H9 (cell line): ENCODE results near the gene MICU1. TPM values are rescaled to one million over a fixed set of nuclear protein-coding genes. Genes with fewer than 3 reads are reported as not detected.

Source experiments
- DNase-seq: peaks from one replicate; pipeline ENCODE4 v3.0.0-alpha.2; 2017
- H2AFZ ChIP-seq: one replicate; pipeline ENCODE4 v1.6.1; 2013; ENCODE audit warnings: mild to moderate bottlenecking, low read length, control low read depth, moderate library complexity
- H2AK5ac ChIP-seq: 2 replicates; pipeline ENCODE4 v1.6.1; 2013; ENCODE audit warnings: low read length, control low read depth, mixed read lengths; ENCODE audit not compliant: insufficient read length
- H2BK120ac ChIP-seq: one replicate; pipeline ENCODE4 v1.6.1; 2013; ENCODE audit warnings: low read depth, mild to moderate bottlenecking, low read length, control low read depth, inconsistent platforms; ENCODE audit not compliant: poor library complexity, severe bottlenecking
- H2BK12ac ChIP-seq: 2 replicates; pipeline ENCODE4 v1.6.1; 2013; ENCODE audit warnings: low read length, control low read depth, mixed read lengths, low read depth; ENCODE audit not compliant: insufficient read length
- H2BK15ac ChIP-seq: 2 replicates; pipeline ENCODE4 v1.6.1; 2013; ENCODE audit warnings: low read depth, low read length, control low read depth
- H2BK20ac ChIP-seq: one replicate; pipeline ENCODE4 v1.6.1; 2013; ENCODE audit warnings: low read depth, mild to moderate bottlenecking, low read length, control low read depth, inconsistent platforms; ENCODE audit not compliant: poor library complexity, severe bottlenecking
- H2BK5ac ChIP-seq: 2 replicates; pipeline ENCODE4 v1.6.1; 2013; ENCODE audit warnings: low read length, control low read depth, mixed read lengths; ENCODE audit not compliant: insufficient read length
- H3K14ac ChIP-seq: 2 replicates; pipeline ENCODE4 v1.6.1; 2013; ENCODE audit warnings: low read length, control low read depth; ENCODE audit not compliant: insufficient read depth
- H3K18ac ChIP-seq: 2 replicates; pipeline ENCODE4 v1.6.1; 2013; ENCODE audit warnings: low read depth, mild to moderate bottlenecking, mixed read lengths, low read length, control low read depth; ENCODE audit not compliant: insufficient read length
- H3K23ac ChIP-seq: 2 replicates; pipeline ENCODE4 v1.6.1; 2013; ENCODE audit warnings: low read length, control low read depth, mixed read lengths, low read depth; ENCODE audit not compliant: insufficient read length
- H3K23me2 ChIP-seq: 2 replicates; pipeline ENCODE4 v1.6.1; 2013; ENCODE audit warnings: low read depth, mild to moderate bottlenecking, mixed read lengths, low read length, control low read depth; ENCODE audit not compliant: insufficient read length, poor library complexity, severe bottlenecking
- H3K27ac ChIP-seq: 2 replicates; pipeline ENCODE4 v1.5.1; 2013; ENCODE audit warnings: low read length, control low read depth, mixed read lengths, low read depth; ENCODE audit not compliant: insufficient read length
- H3K27me3 ChIP-seq: 2 replicates; pipeline ENCODE4 v1.6.1; 2013; ENCODE audit warnings: low read length, control low read depth, inconsistent platforms; ENCODE audit not compliant: insufficient read depth
- H3K4ac ChIP-seq: 2 replicates; pipeline ENCODE4 v1.6.1; 2013; ENCODE audit warnings: low read depth, mild to moderate bottlenecking, control low read depth, inconsistent platforms, low read length, moderate library complexity
- H3K4me1 ChIP-seq: 2 replicates; pipeline ENCODE4 v1.6.1; 2013; ENCODE audit warnings: low read length, control low read depth, inconsistent platforms; ENCODE audit not compliant: insufficient read depth
- H3K4me2 ChIP-seq: 2 replicates; pipeline ENCODE4 v1.6.1; 2013; ENCODE audit warnings: low read length, control low read depth, mixed read lengths; ENCODE audit not compliant: insufficient read length, insufficient read depth
- H3K56ac ChIP-seq: 2 replicates; pipeline ENCODE4 v1.6.1; 2013; ENCODE audit warnings: low read depth, mild to moderate bottlenecking, mixed read lengths, low read length, control low read depth; ENCODE audit not compliant: insufficient read length
- H3K79me1 ChIP-seq: 2 replicates; pipeline ENCODE4 v1.6.1; 2013; ENCODE audit warnings: low read depth, mild to moderate bottlenecking, moderate library complexity, low read length, control low read depth, inconsistent platforms; ENCODE audit not compliant: insufficient read depth, poor library complexity, severe bottlenecking
- H3K79me2 ChIP-seq: 2 replicates; pipeline ENCODE4 v1.6.1; 2013; ENCODE audit warnings: low read length, control low read depth, inconsistent platforms; ENCODE audit not compliant: insufficient read depth
- H3K9ac ChIP-seq: 2 replicates; pipeline ENCODE4 v1.6.1; 2013; ENCODE audit warnings: low read length, control low read depth, mixed read lengths; ENCODE audit not compliant: insufficient read length; ENCODE audit errors: extremely low read depth
- H3K9me3 ChIP-seq: one replicate; pipeline ENCODE4 v1.6.1; 2013; ENCODE audit warnings: low read depth, low read length, inconsistent platforms; ENCODE audit not compliant: control insufficient read depth
- H3T11ph ChIP-seq: one replicate; pipeline ENCODE4 v1.6.1; 2013; ENCODE audit warnings: mild to moderate bottlenecking, low read length, control low read depth, inconsistent platforms
- H4K20me1 ChIP-seq: one replicate; pipeline ENCODE4 v1.6.1; 2013; ENCODE audit not compliant: control insufficient read depth, insufficient read length, insufficient read depth
- H4K5ac ChIP-seq: 2 replicates; pipeline ENCODE4 v1.6.1; 2013; ENCODE audit warnings: low read depth, mild to moderate bottlenecking, mixed read lengths, low read length, control low read depth; ENCODE audit not compliant: insufficient read length
- H4K8ac ChIP-seq: replicated peaks from 2 replicates; pipeline ENCODE4 v1.6.1; 2013; ENCODE audit warnings: low read length, control low read depth, mixed read lengths, low read depth; ENCODE audit not compliant: insufficient read length
- H4K91ac ChIP-seq: 2 replicates; pipeline ENCODE4 v1.6.1; 2013; ENCODE audit warnings: low read depth, mild to moderate bottlenecking, moderate library complexity, mixed read lengths, low read length, control low read depth; ENCODE audit not compliant: insufficient read length
- H3K27ac Mint-ChIP-seq, 3 experiments: 2 replicates in 2 of 3; 3 replicates in 1 of 3; pipeline ENCODE4 v1.8.0; 2020 to 2021; ENCODE audit warnings: mixed read lengths in 3 of 3, mild to moderate bottlenecking in 1 of 3, moderate library complexity in 1 of 3
- H3K27me3 Mint-ChIP-seq: 2 replicates; pipeline ENCODE4 v1.8.0; 2021; ENCODE audit warnings: low read depth, mild to moderate bottlenecking, moderate library complexity, mixed read lengths
- H3K36me3 Mint-ChIP-seq, 3 experiments: 2 replicates in 2 of 3; 3 replicates in 1 of 3; pipeline ENCODE4 v1.8.0; 2020 to 2021; ENCODE audit warnings: low read depth in 3 of 3, mixed read lengths in 3 of 3; ENCODE audit not compliant: insufficient read depth in 1 of 3
- H3K4me1 Mint-ChIP-seq, 2 experiments: 2 replicates each; pipeline ENCODE4 v1.8.0; 2020; ENCODE audit warnings: mixed read lengths in 2 of 2
- H3K4me3 Mint-ChIP-seq, 2 experiments: 2 replicates in 1 of 2; 3 replicates in 1 of 2; pipeline ENCODE4 v1.8.0; 2020 to 2021; ENCODE audit warnings: mild to moderate bottlenecking in 2 of 2, mixed read lengths in 2 of 2, moderate library complexity in 1 of 2
- H3K9me3 Mint-ChIP-seq, 2 experiments: 2 replicates in 1 of 2; 3 replicates in 1 of 2; pipeline ENCODE4 v1.8.0; 2020; ENCODE audit warnings: mild to moderate bottlenecking in 2 of 2, mixed read lengths in 2 of 2, moderate library complexity in 1 of 2
- CTCF ChIP-seq: fragments of 200-600 bp; sonication (generic); conservative IDR thresholded peaks from 3 replicates; pipeline ENCODE4 v1.8.0; 2021; ENCODE audit warnings: antibody characterized with exemption, mild to moderate bottlenecking
- WGBS: extraction: QIAGEN DNeasy Blood & Tissue Kit; methylation state at CpG from one replicate; pipeline ENCODE4 v1.1.7; 2013; ENCODE audit warnings: missing lambda C conversion rate, low lambda C conversion rate, mixed read lengths; ENCODE audit not compliant: insufficient read length; ENCODE audit errors: extremely low coverage; 5-methylcytosine and 5-hydroxymethylcytosine counted together
- total RNA-seq: library from RNA; stranded (reverse); gene quantifications from 2 replicates; pipeline ENCODE4 v1.2.1, GENCODE V29; 2021

MICU1 gene
- total RNA-seq, 1 experiment from 2014 or later, result 33.2 TPM

DNA sequence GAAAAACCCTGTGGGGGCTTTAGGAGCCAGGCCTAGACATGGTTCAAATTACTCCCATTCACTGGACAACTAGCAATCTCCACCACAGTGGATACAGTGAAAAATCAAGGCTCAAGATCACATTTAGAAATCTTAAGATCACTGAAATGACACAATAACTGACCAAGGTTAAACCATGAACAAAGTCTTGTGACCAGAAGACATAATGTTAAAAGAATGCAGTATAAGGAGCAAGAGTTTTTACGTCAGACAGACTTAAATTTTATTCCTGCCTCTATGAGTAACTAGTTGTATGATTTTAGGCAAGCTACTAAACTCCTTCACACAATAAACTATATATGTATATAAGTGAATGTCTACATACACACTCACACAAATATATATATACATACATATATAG is 68.5 kb downstream of the MICU1 start:
- no peak overlapping the region for H3K27ac ChIP-seq
- TF ChIP-seq CTCF, result no peak
- no peaks in the 10 kb centered on the region for H3K79me1 ChIP-seq
- no peak overlapping the region for H2BK20ac ChIP-seq
- H3K4me1 Mint-ChIP-seq, result no peaks in the 10 kb centered on the region
- peaks cover 8% of the 10 kb centered on the region for H3K9me3 ChIP-seq
- H4K20me1 ChIP-seq, result no peaks in the 10 kb centered on the region
- H2BK15ac ChIP-seq, result no peak overlapping the region
- H3T11ph ChIP-seq, result no peak overlapping the region
- no peak overlapping the region for H2BK12ac ChIP-seq
- no peaks in the 10 kb centered on the region for H3K23me2 ChIP-seq
- no peaks in the 10 kb centered on the region; the same call in 1 of the 2 replicates for H3K27me3 Mint-ChIP-seq
- H3K27ac Mint-ChIP-seq, result no peak overlapping the region
- H3K4me1 ChIP-seq, result no peaks in the 10 kb centered on the region
- H4K8ac ChIP-seq, result no peak overlapping the region
- no peak overlapping the region for H4K5ac ChIP-seq
- no peaks in the 10 kb centered on the region for H3K27me3 ChIP-seq
- no peak overlapping the region for H3K18ac ChIP-seq
- no peak overlapping the region for H2BK120ac ChIP-seq
- H3K9ac ChIP-seq, result no peak overlapping the region
- DNase-seq, result no peak
- H3K56ac ChIP-seq, result no peak overlapping the region
- H3K9me3 Mint-ChIP-seq, result peaks cover 6 to 8% of the 10 kb centered on the region in 2 experiments
- H3K36me3 Mint-ChIP-seq, result peaks cover 27 to 32% (median 30%) of the 10 kb centered on the region in 3 experiments
- no peak overlapping the region for H3K4me3 Mint-ChIP-seq
- H3K23ac ChIP-seq, result no peak overlapping the region
- no peak overlapping the region for H3K4ac ChIP-seq
- no peak overlapping the region for H2AK5ac ChIP-seq
- H2BK5ac ChIP-seq, result no peak overlapping the region
- no peak overlapping the region for H2AFZ ChIP-seq
- no peak overlapping the region for H4K91ac ChIP-seq
- H3K14ac ChIP-seq, result no peak overlapping the region
- no peaks in the 10 kb centered on the region for H3K79me2 ChIP-seq
- WGBS, result no CpG with 5 or more reads among the region's 1 CpG
- H3K4me2 ChIP-seq, result no peak overlapping the region
